Measurements from ENCODE around the gene LTBP1. TPM values are rescaled to one million over a fixed set of nuclear protein-coding genes. Genes with fewer than 3 reads are reported as not detected.

Gene LTBP1
- total RNA-seq, 2 experiments from 2014 or later: 0.06 TPM; not detected in 1

- no peaks in the 10 kb centered on the region for H3K27me3 ChIP-seq (ENCODE audit: control insufficient read depth in 1 of 2, insufficient read depth in 2 of 2, low read length in 2 of 2)
- Mint-ChIP-seq H3K4me1 (ENCODE audit: low read depth) (no peaks in the 10 kb centered on the region), H3K4me3 (no peak overlapping the region), H3K9me3 (no peaks in the 10 kb centered on the region), H3K27ac (no peak overlapping the region), H3K27me3 (no peaks in the 10 kb centered on the region), H3K36me3 (ENCODE audit: low read depth) (no peaks in the 10 kb centered on the region)
- ATAC-seq (ENCODE audit: poor library complexity): no peak
- H3K36me3 ChIP-seq (ENCODE audit: insufficient read depth, low read length): no peaks in the 10 kb centered on the region
- CTCF ChIA-PET: no interaction called here
- H3K9me3 ChIP-seq (ENCODE audit: control insufficient read depth in 1 of 2, insufficient read depth in 1 of 2, low read length in 2 of 2): no peaks in the 10 kb centered on the region
- no peak overlapping the region for H3K4me3 ChIP-seq (ENCODE audit: low read length)
- no peak for DNase-seq
- TF ChIP-seq, protein P1, sequence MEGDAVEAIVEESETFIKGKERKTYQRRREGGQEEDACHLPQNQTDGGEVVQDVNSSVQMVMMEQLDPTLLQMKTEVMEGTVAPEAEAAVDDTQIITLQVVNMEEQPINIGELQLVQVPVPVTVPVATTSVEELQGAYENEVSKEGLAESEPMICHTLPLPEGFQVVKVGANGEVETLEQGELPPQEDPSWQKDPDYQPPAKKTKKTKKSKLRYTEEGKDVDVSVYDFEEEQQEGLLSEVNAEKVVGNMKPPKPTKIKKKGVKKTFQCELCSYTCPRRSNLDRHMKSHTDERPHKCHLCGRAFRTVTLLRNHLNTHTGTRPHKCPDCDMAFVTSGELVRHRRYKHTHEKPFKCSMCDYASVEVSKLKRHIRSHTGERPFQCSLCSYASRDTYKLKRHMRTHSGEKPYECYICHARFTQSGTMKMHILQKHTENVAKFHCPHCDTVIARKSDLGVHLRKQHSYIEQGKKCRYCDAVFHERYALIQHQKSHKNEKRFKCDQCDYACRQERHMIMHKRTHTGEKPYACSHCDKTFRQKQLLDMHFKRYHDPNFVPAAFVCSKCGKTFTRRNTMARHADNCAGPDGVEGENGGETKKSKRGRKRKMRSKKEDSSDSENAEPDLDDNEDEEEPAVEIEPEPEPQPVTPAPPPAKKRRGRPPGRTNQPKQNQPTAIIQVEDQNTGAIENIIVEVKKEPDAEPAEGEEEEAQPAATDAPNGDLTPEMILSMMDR (IDR thresholded peaks at IDR 0.05): no peak
- no peak overlapping the region for H3K27ac ChIP-seq (ENCODE audit: low read depth in 1 of 2, low read length in 2 of 2)
- no peaks in the 10 kb centered on the region for H3K4me1 ChIP-seq (ENCODE audit: insufficient read depth, low read length)
- intact Hi-C loops (cut with DNase I, micrococcal nuclease): no loop called here
- POLR2A ChIA-PET: no interaction called here
Measured at GRCh38 chr2:33256162-33256755, 309.5 kb downstream of the LTBP1 start.

GRCh38 chr2:33258387-33258786 is 311.6 kb downstream of the LTBP1 start:
- Mint-ChIP-seq H3K4me1 (ENCODE audit: low read depth) (no peaks in the 10 kb centered on the region), H3K9me3 (no peaks in the 10 kb centered on the region), H3K27me3 (no peaks in the 10 kb centered on the region), H3K36me3 (ENCODE audit: low read depth) (no peaks in the 10 kb centered on the region), H3K4me3 (no peak overlapping the region), H3K27ac (no peak overlapping the region)
- Histone ChIP-seq H3K27ac (ENCODE audit: low read depth in 1 of 2, low read length in 2 of 2) (no peak overlapping the region), H3K4me3 (ENCODE audit: low read length) (no peak overlapping the region), H3K27me3 (ENCODE audit: control insufficient read depth in 1 of 2, insufficient read depth in 2 of 2, low read length in 2 of 2) (no peaks in the 10 kb centered on the region), H3K36me3 (ENCODE audit: insufficient read depth, low read length) (no peaks in the 10 kb centered on the region), H3K9me3 (ENCODE audit: control insufficient read depth in 1 of 2, insufficient read depth in 1 of 2, low read length in 2 of 2) (no peaks in the 10 kb centered on the region), H3K4me1 (ENCODE audit: insufficient read depth, low read length) (no peaks in the 10 kb centered on the region)
- ChIA-PET POLR2A (no interaction called here), CTCF (no interaction called here)
- TF ChIP-seq, protein P1 (IDR thresholded peaks at IDR 0.05): no peak
- intact Hi-C loops (cut with DNase I, micrococcal nuclease): no loop called here
- no peak for DNase-seq
- ATAC-seq (ENCODE audit: poor library complexity): no peak

DNA sequence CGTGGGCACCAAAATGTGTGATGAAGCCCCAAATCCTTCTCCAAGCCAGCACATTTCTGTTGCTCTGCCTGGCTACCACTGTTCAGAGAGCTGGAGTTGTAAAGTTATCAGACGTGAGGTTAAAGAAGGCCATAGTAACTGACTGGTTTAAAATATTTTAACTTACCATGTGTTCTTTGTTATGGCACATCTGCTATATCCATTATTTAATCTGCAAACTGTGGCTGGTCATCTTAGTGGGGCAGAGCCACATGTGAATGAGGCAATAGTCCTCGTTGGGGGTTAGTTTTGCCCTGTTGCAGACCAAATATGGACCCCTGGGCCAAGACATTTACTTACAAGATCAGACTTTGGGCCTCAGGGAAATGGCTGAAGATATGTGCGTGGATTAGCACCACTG is 315.3 kb downstream of the LTBP1 start:
- ChIA-PET POLR2A (no interaction called here), CTCF (no interaction called here)
- no peaks in the 10 kb centered on the region for H3K27me3 ChIP-seq (ENCODE audit: control insufficient read depth in 1 of 2, insufficient read depth in 2 of 2, low read length in 2 of 2)
- ATAC-seq (ENCODE audit: poor library complexity) (no peak), DNase-seq (no peak)
- H3K4me3 Mint-ChIP-seq: no peak overlapping the region
- intact Hi-C loops (cut with DNase I, micrococcal nuclease): no loop called here
- no peaks in the 10 kb centered on the region for H3K4me1 Mint-ChIP-seq (ENCODE audit: low read depth)
- H3K9me3 ChIP-seq (ENCODE audit: control insufficient read depth in 1 of 2, insufficient read depth in 1 of 2, low read length in 2 of 2): peaks cover 0 to 13% of the 10 kb centered on the region in 2 experiments
- H3K27ac ChIP-seq (ENCODE audit: low read depth in 1 of 2, low read length in 2 of 2): no peak overlapping the region
- H3K36me3 ChIP-seq (ENCODE audit: insufficient read depth, low read length): no peaks in the 10 kb centered on the region
- no peaks in the 10 kb centered on the region for H3K4me1 ChIP-seq (ENCODE audit: insufficient read depth, low read length)
- no peaks in the 10 kb centered on the region for H3K27me3 Mint-ChIP-seq
- TF ChIP-seq, protein P1 (IDR thresholded peaks at IDR 0.05): no peak
- no peak overlapping the region for H3K27ac Mint-ChIP-seq
- no peaks in the 10 kb centered on the region for H3K9me3 Mint-ChIP-seq
- no peak overlapping the region for H3K4me3 ChIP-seq (ENCODE audit: low read length)
- H3K36me3 Mint-ChIP-seq (ENCODE audit: low read depth): no peaks in the 10 kb centered on the region
